ENCODE data around the gene FAM107A. TPM values are rescaled to one million over a fixed set of nuclear protein-coding genes. Genes with fewer than 3 reads are reported as not detected.

FAM107A gene
- total RNA-seq, 2 experiments from 2014 or later = not detected

- Histone ChIP-seq H3K36me3 (ENCODE audit: insufficient read depth, low read length) (no peaks in the 10 kb centered on the region), H3K9me3 (ENCODE audit: control insufficient read depth in 1 of 2, insufficient read depth in 1 of 2, low read length in 2 of 2) (no peaks in the 10 kb centered on the region), H3K4me1 (ENCODE audit: insufficient read depth, low read length) (no peaks in the 10 kb centered on the region), H3K27me3 (ENCODE audit: control insufficient read depth in 1 of 2, insufficient read depth in 2 of 2, low read length in 2 of 2) (no peaks in the 10 kb centered on the region), H3K27ac (ENCODE audit: low read depth in 1 of 2, low read length in 2 of 2) (no peak overlapping the region), H3K4me3 (ENCODE audit: low read length) (no peak overlapping the region)
- ChIA-PET CTCF (no interaction called here), POLR2A (no interaction called here)
- Mint-ChIP-seq H3K4me1 (ENCODE audit: low read depth) (no peaks in the 10 kb centered on the region), H3K27me3 (peaks cover 9% of the 10 kb centered on the region), H3K9me3 (no peaks in the 10 kb centered on the region), H3K36me3 (ENCODE audit: low read depth) (no peaks in the 10 kb centered on the region), H3K4me3 (no peak overlapping the region), H3K27ac (no peak overlapping the region)
- no peak for TF ChIP-seq CTCF (IDR thresholded peaks at IDR 0.05)
- intact Hi-C loops (cut with DNase I, micrococcal nuclease) = no loop called here
- DNase-seq (no peak), ATAC-seq (ENCODE audit: poor library complexity) (no peak)
Measured at GRCh38 chr3:58576716-58577115, 475 bp downstream of the FAM107A start.

- DNase-seq = no peak
- Mint-ChIP-seq H3K36me3 (ENCODE audit: low read depth) (no peaks in the 10 kb centered on the region), H3K27me3 (peaks cover 5% of the 10 kb centered on the region), H3K9me3 (no peaks in the 10 kb centered on the region), H3K27ac (no peak overlapping the region), H3K4me1 (ENCODE audit: low read depth) (no peaks in the 10 kb centered on the region), H3K4me3 (no peak overlapping the region)
- H3K27ac ChIP-seq (ENCODE audit: low read depth in 1 of 2, low read length in 2 of 2) = no peak overlapping the region
- CTCF ChIA-PET = no interaction called here
- intact Hi-C loops (cut with DNase I, micrococcal nuclease) = no loop called here
- H3K4me1 ChIP-seq (ENCODE audit: insufficient read depth, low read length) = no peaks in the 10 kb centered on the region
- no peaks in the 10 kb centered on the region for H3K36me3 ChIP-seq (ENCODE audit: insufficient read depth, low read length)
- H3K9me3 ChIP-seq (ENCODE audit: control insufficient read depth in 1 of 2, insufficient read depth in 1 of 2, low read length in 2 of 2) = no peaks in the 10 kb centered on the region
- no peak for TF ChIP-seq CTCF (IDR thresholded peaks at IDR 0.05)
- POLR2A ChIA-PET = no interaction called here
- H3K27me3 ChIP-seq (ENCODE audit: control insufficient read depth in 1 of 2, insufficient read depth in 2 of 2, low read length in 2 of 2) = no peaks in the 10 kb centered on the region
- no peak overlapping the region for H3K4me3 ChIP-seq (ENCODE audit: low read length)
- no peak for ATAC-seq (ENCODE audit: poor library complexity)
Measured at GRCh38 chr3:58575971-58576652, 1.1 kb downstream of the FAM107A start.

- Mint-ChIP-seq H3K4me1 (ENCODE audit: low read depth) (no peaks in the 10 kb centered on the region), H3K9me3 (no peaks in the 10 kb centered on the region), H3K27ac (no peak overlapping the region), H3K4me3 (no peak overlapping the region), H3K36me3 (ENCODE audit: low read depth) (no peaks in the 10 kb centered on the region), H3K27me3 (peaks cover 5% of the 10 kb centered on the region)
- ChIA-PET POLR2A (no interaction called here), CTCF (no interaction called here)
- intact Hi-C loops (cut with DNase I, micrococcal nuclease) = no loop called here
- ATAC-seq (ENCODE audit: poor library complexity) = no peak
- Histone ChIP-seq H3K4me1 (ENCODE audit: insufficient read depth, low read length) (no peaks in the 10 kb centered on the region), H3K27me3 (ENCODE audit: control insufficient read depth in 1 of 2, insufficient read depth in 2 of 2, low read length in 2 of 2) (no peaks in the 10 kb centered on the region), H3K36me3 (ENCODE audit: insufficient read depth, low read length) (no peaks in the 10 kb centered on the region), H3K9me3 (ENCODE audit: control insufficient read depth in 1 of 2, insufficient read depth in 1 of 2, low read length in 2 of 2) (no peaks in the 10 kb centered on the region), H3K27ac (ENCODE audit: low read depth in 1 of 2, low read length in 2 of 2) (no peak overlapping the region), H3K4me3 (ENCODE audit: low read length) (no peak overlapping the region)
- no peak for TF ChIP-seq CTCF (IDR thresholded peaks at IDR 0.05)
- DNase-seq = no peak
Measured at GRCh38 chr3:58574682-58575081, 2.5 kb downstream of the FAM107A start.
